ENCODE results near the gene C1D.

GRCh38 chr2:68030529-68030928 is 32.3 kb downstream of the C1D start:
- TF ChIP-seq EZH2 (IDR thresholded peaks at IDR 0.05; ENCODE audit: borderline replicate concordance), result no peak
- no peak for TF ChIP-seq CTCF (IDR thresholded peaks at IDR 0.05; ENCODE audit: poor library complexity)
- TF ChIP-seq EZH2phosphoT487 (IDR thresholded peaks at IDR 0.05; ENCODE audit: low read depth, severe bottlenecking, unreplicated experiment), result no peak

Measured in hepatocyte (in vitro differentiated cells).